ENCODE data around the gene DDX46. TPM values are rescaled to one million over a fixed set of nuclear protein-coding genes. Genes with fewer than 3 reads are reported as not detected.

The DDX46 gene
- total and polyA plus RNA-seq, 2 of the 8 experiments (the other 6 are each of a cell fraction or from before 2014, with no cell fraction given), result 22.6 to 110 TPM

- Histone ChIP-seq H3K9me3 (ENCODE audit: insufficient read depth in 2 of 2, low read depth in 1 of 2, low read length in 1 of 2) (no peaks in the 10 kb centered on the region), H3K23me2 (ENCODE audit: low read depth, low read length) (peaks cover 2% of the 10 kb centered on the region), H3K79me2 (ENCODE audit: control insufficient read depth in 1 of 2, insufficient read depth in 2 of 2, low read length in 2 of 2) (no peaks in the 10 kb centered on the region; a peak in 1 of 4 replicates), H4K20me1 (replicated peaks in 1 of 2; ENCODE audit: control insufficient read depth in 1 of 2, insufficient read depth in 2 of 2, low read length in 2 of 2) (no peaks in the 10 kb centered on the region), H3K27ac (ENCODE audit: low read depth, low read length) (no peak overlapping the region), H3K4me1 (replicated peaks in 1 of 4; ENCODE audit: control insufficient read depth in 3 of 4, insufficient read depth in 4 of 4, low read length in 3 of 4) (no peaks in the 10 kb centered on the region), H4K8ac (ENCODE audit: extremely low read depth, insufficient read depth, low read length) (no peak overlapping the region), H3K18ac (ENCODE audit: extremely low read depth, low read length) (no peak overlapping the region), H2BK12ac (ENCODE audit: low read depth, low read length) (no peak overlapping the region), H4K5ac (ENCODE audit: insufficient read length, low read depth, low read length) (no peak overlapping the region), H2AK5ac (ENCODE audit: low read depth, low read length) (no peak overlapping the region), H3K79me1 (ENCODE audit: low read depth, low read length) (no peaks in the 10 kb centered on the region), H2BK15ac (ENCODE audit: low read length) (no peak overlapping the region), H3K36me3 (ENCODE audit: control insufficient read depth in 2 of 4, insufficient read depth in 4 of 4, low read length in 3 of 4) (peaks cover 0 to 26% (median 6%) of the 10 kb centered on the region in 4 experiments; a peak in 5 of 8 replicates), H3K56ac (replicated peaks; ENCODE audit: insufficient read length, low read depth, low read length) (no peak overlapping the region), H3K27me3 (replicated peaks in 1 of 4; ENCODE audit: control insufficient read depth in 3 of 4, extremely low read depth in 1 of 4, insufficient read depth in 3 of 4, low read length in 3 of 4) (no peaks in the 10 kb centered on the region), H3K4me2 (ENCODE audit: insufficient read depth in 1 of 2, low read depth in 2 of 2, low read length in 2 of 2) (no peak overlapping the region), H2AFZ (ENCODE audit: low read length) (no peak overlapping the region), H4K91ac (replicated peaks; ENCODE audit: insufficient read length, low read length) (no peak overlapping the region), H3K23ac (ENCODE audit: insufficient read length) (no peak overlapping the region), H2BK20ac (ENCODE audit: low read length) (no peak overlapping the region), H2BK5ac (ENCODE audit: low read depth, low read length) (no peak overlapping the region), H2BK120ac (replicated peaks; ENCODE audit: low read depth, low read length) (no peak overlapping the region), H3K14ac (ENCODE audit: insufficient read length) (no peak overlapping the region), H3K4ac (replicated peaks; ENCODE audit: insufficient read length, low read depth, low read length) (no peak overlapping the region), H3K9ac (replicated peaks in 1 of 4; ENCODE audit: extremely low read depth in 1 of 4, low read depth in 3 of 4, low read length in 3 of 4) (no peak overlapping the region), H3K4me3 (ENCODE audit: extremely low read depth in 1 of 4, insufficient read depth in 2 of 4, low read depth in 3 of 4, low read length in 4 of 4) (no peak overlapping the region)
- 100% methylated on average over 1 of the region's 1 CpG; no CpG with 5 or more reads in 1 of the 2 experiments for WGBS, 2 experiments (ENCODE audit: extremely low coverage in 1 of 2, insufficient coverage in 1 of 2, insufficient read length in 1 of 2, insufficient replicate concordance in 2 of 2, low coverage in 1 of 2, low lambda C conversion rate in 2 of 2, missing lambda C conversion rate in 1 of 2)
- no peak for FAIRE-seq
- POLR2A ChIA-PET (ENCODE audit: partially characterized antibody), result interaction anchor here (1.2 to 1.8 kb wide), 2 partner anchors 13 to 53 kb away, joined by 3 to 5 read pairs; no protein-coding TSS in a partner anchor
- CTCF ChIA-PET (ENCODE audit: partially characterized antibody), result interaction anchor here (0.7 to 4.2 kb wide), 10 partner anchors 10 to 98 kb away, joined by 3 to 37 read pairs (median 3); no protein-coding TSS in a partner anchor
- peak in 1 of 2 experiments; percentile 24 for DNase-seq (ENCODE audit: low read depth in 1 of 2, low spot score in 2 of 2)
- TF ChIP-seq ATF3 (IDR thresholded peaks at IDR 0.05; ENCODE audit: insufficient read depth, low read depth, low read length) (no peak), PHF8 (conservative IDR thresholded peaks at IDR 0.05; ENCODE audit: low read depth, low read length) (no peak), NRF1 (IDR thresholded peaks at IDR 0.05; ENCODE audit: low read depth, low read length) (no peak), SIRT6 (IDR thresholded peaks at IDR 0.05; ENCODE audit: low read length) (no peak), ASH2L (IDR thresholded peaks at IDR 0.05; ENCODE audit: low read length) (no peak), CTCF (IDR thresholded peaks at IDR 0.05; ENCODE audit: control extremely low read depth in 1 of 3, insufficient read depth in 1 of 3, low read depth in 1 of 3, low read length in 3 of 3) (peak in 2 of 3 experiments; percentile 24 to 37; a peak in 2 of 4 replicates), SP1 (IDR thresholded peaks at IDR 0.05; ENCODE audit: low read depth, low read length) (no peak), BRCA1 (IDR thresholded peaks at IDR 0.05; ENCODE audit: low read depth, low read length) (no peak), SUZ12 (IDR thresholded peaks at IDR 0.05; ENCODE audit: low read length) (no peak), KDM5A (IDR thresholded peaks at IDR 0.05; ENCODE audit: low read length) (no peak)
Measured at GRCh38 chr5:134851307-134851923, 92.8 kb downstream of the DDX46 start.
